ENCODE data around the gene MYBPC1. TPM values are rescaled to one million over a fixed set of nuclear protein-coding genes. Genes with fewer than 3 reads are reported as not detected.

The MYBPC1 gene
- total and polyA plus RNA-seq, 2 experiments from 2014 or later = 0.18 TPM; not detected in 1

DNA sequence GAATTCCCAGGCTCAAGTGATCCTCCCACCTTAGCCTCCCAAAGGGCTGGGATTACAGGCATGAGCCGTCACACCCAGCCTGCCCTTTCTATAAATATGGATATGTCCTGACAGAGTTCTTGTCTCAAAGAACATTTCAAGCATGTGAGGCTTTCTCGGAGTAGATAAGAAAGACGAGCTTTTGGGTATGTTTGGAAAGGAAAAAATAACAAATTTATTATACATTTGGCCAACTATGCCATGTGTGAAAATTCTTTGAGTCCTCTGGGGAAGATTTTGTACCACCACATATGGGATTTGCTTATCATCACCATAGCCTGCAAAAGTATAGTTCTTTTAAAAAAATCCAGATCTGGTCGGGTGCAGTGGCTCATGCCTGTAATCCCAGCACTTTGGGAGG lies 23.7 kb upstream of the MYBPC1 start:
- no peaks in the 10 kb centered on the region for H3F3A ChIP-seq (replicated peaks; ENCODE audit: low read depth)
- H3K4me1 Mint-ChIP-seq = peaks cover 31% of the 10 kb centered on the region
- no peaks in the 10 kb centered on the region for H3K36me3 ChIP-seq (ENCODE audit: insufficient read depth)
- TF ChIP-seq EZH2phosphoT487 (IDR thresholded peaks at IDR 0.05; ENCODE audit: unreplicated experiment) (no peak), STAT1 (IDR thresholded peaks at IDR 0.05; ENCODE audit: unreplicated experiment) (no peak), ZNF331 (CRISPR knock-in tag; IDR thresholded peaks at IDR 0.05; ENCODE audit: low read depth) (no peak), ZNF114 (CRISPR knock-in tag; IDR thresholded peaks at IDR 0.05) (no peak), JUNB (IDR thresholded peaks at IDR 0.05; ENCODE audit: unreplicated experiment) (no peak), EZH2 (IDR thresholded peaks at IDR 0.05; ENCODE audit: low read depth, unreplicated experiment) (no peak), POLR2AphosphoS5 (IDR thresholded peaks at IDR 0.05; ENCODE audit: low read depth) (no peak), CREB1 (CRISPR knock-in tag; IDR thresholded peaks at IDR 0.05; ENCODE audit: low read depth) (no peak), NANOG (IDR thresholded peaks at IDR 0.05; ENCODE audit: borderline replicate concordance) (no peak)
- TF ChIP-seq, protein P1, sequence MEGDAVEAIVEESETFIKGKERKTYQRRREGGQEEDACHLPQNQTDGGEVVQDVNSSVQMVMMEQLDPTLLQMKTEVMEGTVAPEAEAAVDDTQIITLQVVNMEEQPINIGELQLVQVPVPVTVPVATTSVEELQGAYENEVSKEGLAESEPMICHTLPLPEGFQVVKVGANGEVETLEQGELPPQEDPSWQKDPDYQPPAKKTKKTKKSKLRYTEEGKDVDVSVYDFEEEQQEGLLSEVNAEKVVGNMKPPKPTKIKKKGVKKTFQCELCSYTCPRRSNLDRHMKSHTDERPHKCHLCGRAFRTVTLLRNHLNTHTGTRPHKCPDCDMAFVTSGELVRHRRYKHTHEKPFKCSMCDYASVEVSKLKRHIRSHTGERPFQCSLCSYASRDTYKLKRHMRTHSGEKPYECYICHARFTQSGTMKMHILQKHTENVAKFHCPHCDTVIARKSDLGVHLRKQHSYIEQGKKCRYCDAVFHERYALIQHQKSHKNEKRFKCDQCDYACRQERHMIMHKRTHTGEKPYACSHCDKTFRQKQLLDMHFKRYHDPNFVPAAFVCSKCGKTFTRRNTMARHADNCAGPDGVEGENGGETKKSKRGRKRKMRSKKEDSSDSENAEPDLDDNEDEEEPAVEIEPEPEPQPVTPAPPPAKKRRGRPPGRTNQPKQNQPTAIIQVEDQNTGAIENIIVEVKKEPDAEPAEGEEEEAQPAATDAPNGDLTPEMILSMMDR (conservative IDR thresholded peaks at IDR 0.05; ENCODE audit: low read depth in 2 of 2) = no peak
- TF ChIP-seq, protein P2, sequence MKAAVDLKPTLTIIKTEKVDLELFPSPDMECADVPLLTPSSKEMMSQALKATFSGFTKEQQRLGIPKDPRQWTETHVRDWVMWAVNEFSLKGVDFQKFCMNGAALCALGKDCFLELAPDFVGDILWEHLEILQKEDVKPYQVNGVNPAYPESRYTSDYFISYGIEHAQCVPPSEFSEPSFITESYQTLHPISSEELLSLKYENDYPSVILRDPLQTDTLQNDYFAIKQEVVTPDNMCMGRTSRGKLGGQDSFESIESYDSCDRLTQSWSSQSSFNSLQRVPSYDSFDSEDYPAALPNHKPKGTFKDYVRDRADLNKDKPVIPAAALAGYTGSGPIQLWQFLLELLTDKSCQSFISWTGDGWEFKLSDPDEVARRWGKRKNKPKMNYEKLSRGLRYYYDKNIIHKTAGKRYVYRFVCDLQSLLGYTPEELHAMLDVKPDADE (IDR thresholded peaks at IDR 0.05) = no peak
- TF ChIP-seq, protein P3, sequence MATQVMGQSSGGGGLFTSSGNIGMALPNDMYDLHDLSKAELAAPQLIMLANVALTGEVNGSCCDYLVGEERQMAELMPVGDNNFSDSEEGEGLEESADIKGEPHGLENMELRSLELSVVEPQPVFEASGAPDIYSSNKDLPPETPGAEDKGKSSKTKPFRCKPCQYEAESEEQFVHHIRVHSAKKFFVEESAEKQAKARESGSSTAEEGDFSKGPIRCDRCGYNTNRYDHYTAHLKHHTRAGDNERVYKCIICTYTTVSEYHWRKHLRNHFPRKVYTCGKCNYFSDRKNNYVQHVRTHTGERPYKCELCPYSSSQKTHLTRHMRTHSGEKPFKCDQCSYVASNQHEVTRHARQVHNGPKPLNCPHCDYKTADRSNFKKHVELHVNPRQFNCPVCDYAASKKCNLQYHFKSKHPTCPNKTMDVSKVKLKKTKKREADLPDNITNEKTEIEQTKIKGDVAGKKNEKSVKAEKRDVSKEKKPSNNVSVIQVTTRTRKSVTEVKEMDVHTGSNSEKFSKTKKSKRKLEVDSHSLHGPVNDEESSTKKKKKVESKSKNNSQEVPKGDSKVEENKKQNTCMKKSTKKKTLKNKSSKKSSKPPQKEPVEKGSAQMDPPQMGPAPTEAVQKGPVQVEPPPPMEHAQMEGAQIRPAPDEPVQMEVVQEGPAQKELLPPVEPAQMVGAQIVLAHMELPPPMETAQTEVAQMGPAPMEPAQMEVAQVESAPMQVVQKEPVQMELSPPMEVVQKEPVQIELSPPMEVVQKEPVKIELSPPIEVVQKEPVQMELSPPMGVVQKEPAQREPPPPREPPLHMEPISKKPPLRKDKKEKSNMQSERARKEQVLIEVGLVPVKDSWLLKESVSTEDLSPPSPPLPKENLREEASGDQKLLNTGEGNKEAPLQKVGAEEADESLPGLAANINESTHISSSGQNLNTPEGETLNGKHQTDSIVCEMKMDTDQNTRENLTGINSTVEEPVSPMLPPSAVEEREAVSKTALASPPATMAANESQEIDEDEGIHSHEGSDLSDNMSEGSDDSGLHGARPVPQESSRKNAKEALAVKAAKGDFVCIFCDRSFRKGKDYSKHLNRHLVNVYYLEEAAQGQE (IDR thresholded peaks at IDR 0.05; ENCODE audit: unreplicated experiment) = no peak
- TF ChIP-seq, protein P4, sequence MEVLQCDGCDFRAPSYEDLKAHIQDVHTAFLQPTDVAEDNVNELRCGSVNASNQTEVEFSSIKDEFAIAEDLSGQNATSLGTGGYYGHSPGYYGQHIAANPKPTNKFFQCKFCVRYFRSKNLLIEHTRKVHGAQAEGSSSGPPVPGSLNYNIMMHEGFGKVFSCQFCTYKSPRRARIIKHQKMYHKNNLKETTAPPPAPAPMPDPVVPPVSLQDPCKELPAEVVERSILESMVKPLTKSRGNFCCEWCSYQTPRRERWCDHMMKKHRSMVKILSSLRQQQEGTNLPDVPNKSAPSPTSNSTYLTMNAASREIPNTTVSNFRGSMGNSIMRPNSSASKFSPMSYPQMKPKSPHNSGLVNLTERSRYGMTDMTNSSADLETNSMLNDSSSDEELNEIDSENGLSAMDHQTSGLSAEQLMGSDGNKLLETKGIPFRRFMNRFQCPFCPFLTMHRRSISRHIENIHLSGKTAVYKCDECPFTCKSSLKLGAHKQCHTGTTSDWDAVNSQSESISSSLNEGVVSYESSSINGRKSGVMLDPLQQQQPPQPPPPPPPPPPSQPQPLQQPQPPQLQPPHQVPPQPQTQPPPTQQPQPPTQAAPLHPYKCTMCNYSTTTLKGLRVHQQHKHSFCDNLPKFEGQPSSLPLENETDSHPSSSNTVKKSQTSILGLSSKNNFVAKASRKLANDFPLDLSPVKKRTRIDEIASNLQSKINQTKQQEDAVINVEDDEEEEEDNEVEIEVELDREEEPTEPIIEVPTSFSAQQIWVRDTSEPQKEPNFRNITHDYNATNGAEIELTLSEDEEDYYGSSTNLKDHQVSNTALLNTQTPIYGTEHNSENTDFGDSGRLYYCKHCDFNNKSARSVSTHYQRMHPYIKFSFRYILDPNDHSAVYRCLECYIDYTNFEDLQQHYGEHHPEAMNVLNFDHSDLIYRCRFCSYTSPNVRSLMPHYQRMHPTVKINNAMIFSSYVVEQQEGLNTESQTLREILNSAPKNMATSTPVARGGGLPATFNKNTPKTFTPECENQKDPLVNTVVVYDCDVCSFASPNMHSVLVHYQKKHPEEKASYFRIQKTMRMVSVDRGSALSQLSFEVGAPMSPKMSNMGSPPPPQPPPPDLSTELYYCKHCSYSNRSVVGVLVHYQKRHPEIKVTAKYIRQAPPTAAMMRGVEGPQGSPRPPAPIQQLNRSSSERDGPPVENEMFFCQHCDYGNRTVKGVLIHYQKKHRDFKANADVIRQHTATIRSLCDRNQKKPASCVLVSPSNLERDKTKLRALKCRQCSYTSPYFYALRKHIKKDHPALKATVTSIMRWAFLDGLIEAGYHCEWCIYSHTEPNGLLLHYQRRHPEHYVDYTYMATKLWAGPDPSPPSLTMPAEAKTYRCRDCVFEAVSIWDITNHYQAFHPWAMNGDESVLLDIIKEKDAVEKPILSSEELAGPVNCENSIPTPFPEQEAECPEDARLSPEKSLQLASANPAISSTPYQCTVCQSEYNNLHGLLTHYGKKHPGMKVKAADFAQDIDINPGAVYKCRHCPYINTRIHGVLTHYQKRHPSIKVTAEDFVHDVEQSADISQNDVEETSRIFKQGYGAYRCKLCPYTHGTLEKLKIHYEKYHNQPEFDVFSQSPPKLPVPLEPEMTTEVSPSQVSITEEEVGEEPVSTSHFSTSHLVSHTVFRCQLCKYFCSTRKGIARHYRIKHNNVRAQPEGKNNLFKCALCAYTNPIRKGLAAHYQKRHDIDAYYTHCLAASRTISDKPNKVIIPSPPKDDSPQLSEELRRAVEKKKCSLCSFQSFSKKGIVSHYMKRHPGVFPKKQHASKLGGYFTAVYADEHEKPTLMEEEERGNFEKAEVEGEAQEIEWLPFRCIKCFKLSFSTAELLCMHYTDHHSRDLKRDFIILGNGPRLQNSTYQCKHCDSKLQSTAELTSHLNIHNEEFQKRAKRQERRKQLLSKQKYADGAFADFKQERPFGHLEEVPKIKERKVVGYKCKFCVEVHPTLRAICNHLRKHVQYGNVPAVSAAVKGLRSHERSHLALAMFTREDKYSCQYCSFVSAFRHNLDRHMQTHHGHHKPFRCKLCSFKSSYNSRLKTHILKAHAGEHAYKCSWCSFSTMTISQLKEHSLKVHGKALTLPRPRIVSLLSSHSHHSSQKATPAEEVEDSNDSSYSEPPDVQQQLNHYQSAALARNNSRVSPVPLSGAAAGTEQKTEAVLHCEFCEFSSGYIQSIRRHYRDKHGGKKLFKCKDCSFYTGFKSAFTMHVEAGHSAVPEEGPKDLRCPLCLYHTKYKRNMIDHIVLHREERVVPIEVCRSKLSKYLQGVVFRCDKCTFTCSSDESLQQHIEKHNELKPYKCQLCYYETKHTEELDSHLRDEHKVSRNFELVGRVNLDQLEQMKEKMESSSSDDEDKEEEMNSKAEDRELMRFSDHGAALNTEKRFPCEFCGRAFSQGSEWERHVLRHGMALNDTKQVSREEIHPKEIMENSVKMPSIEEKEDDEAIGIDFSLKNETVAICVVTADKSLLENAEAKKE (CRISPR knock-in tag; IDR thresholded peaks at IDR 0.05) = no peak
- peaks cover 32% of the 10 kb centered on the region for H3K4me1 ChIP-seq (ENCODE audit: insufficient read depth)
- H3K4me3 Mint-ChIP-seq = no peak overlapping the region
- ATAC-seq = no peak
- H3K4me2 ChIP-seq = no peak overlapping the region
- H3K27ac Mint-ChIP-seq = no peak overlapping the region
- no peak for DNase-seq (ENCODE audit: low spot score)
- H3K4me3 ChIP-seq = no peak overlapping the region
- H3K27me3 Mint-ChIP-seq (ENCODE audit: insufficient read depth, low read depth, poor library complexity) = no peaks in the 10 kb centered on the region
- H3K9me2 ChIP-seq (ENCODE audit: insufficient read depth) = peaks cover 1% of the 10 kb centered on the region
- peaks cover under 1% of the 10 kb centered on the region; the same call in 2 of the 3 replicates for H3K9me3 Mint-ChIP-seq
- H4K20me1 ChIP-seq (replicated peaks; ENCODE audit: insufficient read depth) = no peaks in the 10 kb centered on the region
- no peaks in the 10 kb centered on the region for H3K79me2 ChIP-seq (replicated peaks; ENCODE audit: insufficient read depth)
- no peak overlapping the region for H2AFZ ChIP-seq
- H3K36me3 Mint-ChIP-seq (ENCODE audit: low read depth) = no peaks in the 10 kb centered on the region
- H3K27me3 ChIP-seq (ENCODE audit: insufficient read depth) = no peaks in the 10 kb centered on the region
- no peak overlapping the region for H3K27ac ChIP-seq (ENCODE audit: low read depth)

Measured in GM23338 (cell line).